Prostate gland (tissue), 2 donors: ENCODE data around the gene CFAP298.

Experiments
- CTCF ChIP-seq, 4 experiments: fragments of 200-600 bp in 2 of 4; fragments of 450-650 bp in 2 of 4; sonication (generic) in 2 of 4; IDR thresholded peaks; 1 replicate in 3 of 4; 2 replicates in 1 of 4; pipeline ENCODE4 v1.5.1; 2016 to 2019; ENCODE audit warnings: antibody characterized with exemption in 4 of 4, mild to moderate bottlenecking in 2 of 4, moderate library complexity in 2 of 4
- POLR2AphosphoS5 ChIP-seq: sonication (generic); formaldehyde crosslinking; IDR thresholded peaks from one replicate; pipeline ENCODE4 v1.6.1; 2017; ENCODE audit warnings: antibody characterized with exemption

DNA sequence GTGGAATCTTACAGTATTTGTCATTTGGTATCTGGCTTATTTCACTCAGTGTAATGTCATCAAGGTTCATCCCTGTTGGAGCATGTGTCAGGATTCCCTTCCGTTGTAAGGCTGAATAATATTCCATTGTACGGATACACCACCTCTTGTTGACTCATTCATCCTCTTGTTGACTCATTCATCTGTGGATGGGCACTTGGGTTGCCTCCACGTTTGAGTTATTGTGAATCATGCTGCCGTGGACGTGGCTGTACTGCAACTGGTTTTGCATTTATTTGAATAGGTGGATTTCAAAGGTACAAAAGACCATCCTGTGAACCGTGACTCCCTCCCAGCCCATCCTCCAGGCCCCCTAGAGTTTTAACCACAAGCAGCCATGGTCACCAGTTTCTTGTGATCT is 15.0 kb downstream of the CFAP298 start:
- TF ChIP-seq CTCF (IDR thresholded peaks at IDR 0.05) (no peak), POLR2AphosphoS5 (no peak)
